A673 (cell line): Measurements from ENCODE around the gene PRR14. TPM values are rescaled to one million over a fixed set of nuclear protein-coding genes. Genes with fewer than 3 reads are reported as not detected.

Source experiments
- BruUV-seq: library from RNA; stranded (reverse); fragments of 400-500 nt; replicated peaks from 2 replicates; lab custom pipeline; 2021; lab: Mats Ljungman, UMichigan
- CTCF ChIA-PET: fragments of 300-600 bp; sonication (Branson Sonifier 250); formaldehyde crosslinking; loops from one replicate; lab custom pipeline; 2022; ENCODE audit warnings: antibody characterized with exemption; lab: Charles Lee
- POLR2A ChIA-PET: fragments of 300-600 bp; sonication (Branson Sonifier 250); formaldehyde crosslinking; loops from one replicate; lab custom pipeline; 2022; ENCODE audit warnings: antibody characterized with exemption; ENCODE audit not compliant: low non-redundant PET; lab: Charles Lee
- DNase-seq: peaks from one replicate; pipeline ENCODE4 v3.0.0-alpha.2; 2015; ENCODE audit warnings: low spot score
- H3K27ac ChIP-seq: fragments of 200-600 bp; sonication (generic); 2 replicates; pipeline ENCODE4 v1.5.1; 2016; ENCODE audit warnings: mixed run types, low read depth, mild to moderate bottlenecking, mixed read lengths, antibody characterized with exemption, low read length; ENCODE audit not compliant: poor library complexity, severe bottlenecking
- H3K27me3 ChIP-seq: fragments of 200-600 bp; sonication (generic); replicated peaks from 2 replicates; pipeline ENCODE4 v1.6.1; 2017; ENCODE audit warnings: mixed run types, low read depth, mild to moderate bottlenecking, mixed read lengths, antibody characterized with exemption, low read length; ENCODE audit not compliant: insufficient read depth, poor library complexity
- H3K36me3 ChIP-seq: fragments of 200-600 bp; sonication (generic); 2 replicates; pipeline ENCODE4 v1.6.1; 2016; ENCODE audit warnings: mixed run types, mild to moderate bottlenecking, mixed read lengths, antibody characterized with exemption, low read length; ENCODE audit not compliant: insufficient read depth, poor library complexity, severe bottlenecking
- H3K4me1 ChIP-seq: fragments of 200-600 bp; sonication (generic); 2 replicates; pipeline ENCODE4 v1.6.1; 2017; ENCODE audit warnings: mixed run types, mild to moderate bottlenecking, mixed read lengths, antibody characterized with exemption, low read length; ENCODE audit not compliant: insufficient read depth, poor library complexity, severe bottlenecking
- H3K4me3 ChIP-seq: fragments of 200-600 bp; sonication (generic); 2 replicates; pipeline ENCODE4 v1.5.1; 2016; ENCODE audit warnings: low read depth, mixed run types, mild to moderate bottlenecking, mixed read lengths, low read length; ENCODE audit not compliant: poor library complexity, severe bottlenecking
- H3K9me3 ChIP-seq: fragments of 200-600 bp; sonication (generic); 2 replicates; pipeline ENCODE4 v1.6.1; 2016; ENCODE audit warnings: mixed run types, low read depth, mild to moderate bottlenecking, mixed read lengths, antibody characterized with exemption, low read length; ENCODE audit not compliant: poor library complexity, severe bottlenecking
- CTCF ChIP-seq: fragments of 300-800, 200-600 bp; sonication (generic); conservative IDR thresholded peaks from 2 replicates; pipeline ENCODE4 v1.5.1; 2017; ENCODE audit warnings: low read depth, mild to moderate bottlenecking, antibody characterized with exemption, low read length, moderate library complexity, mixed read lengths
- EZH2 ChIP-seq: fragments of 200-600 bp; sonication (generic); IDR thresholded peaks from 2 replicates; pipeline ENCODE4 v1.6.1; 2017; ENCODE audit warnings: borderline replicate concordance, low read depth, mild to moderate bottlenecking, mixed read lengths, antibody characterized with exemption, low read length; ENCODE audit not compliant: poor library complexity, severe bottlenecking
- intact Hi-C: fragments of 100-400 bp; cut with micrococcal nuclease; formaldehyde crosslinking; loops from one replicate; pipeline ENCODE4 v1.10.0; 2022; ENCODE audit not compliant: unreplicated experiment
- total RNA-seq: library from RNA; stranded (reverse); gene quantifications from 2 replicates; pipeline ENCODE4 v1.2.3, GENCODE V29; 2021

Gene PRR14
- total RNA-seq, 1 experiment from 2014 or later: 35.7 TPM

GRCh38 chr16:30641378-30641982 lies 9.3 kb upstream of the PRR14 start:
- CTCF ChIA-PET: interaction anchor here (0.7 kb wide), 1 partner anchor 52 kb away, joined by 3 read pairs; no protein-coding TSS in a partner anchor
- no peak overlapping the region for H3K4me3 ChIP-seq
- H3K27me3 ChIP-seq: no peaks in the 10 kb centered on the region
- H3K4me1 ChIP-seq: no peaks in the 10 kb centered on the region
- TF ChIP-seq CTCF (no peak), EZH2 (no peak)
- no TSS peak for BruUV-seq
- intact Hi-C loops: no loop called here
- no peaks in the 10 kb centered on the region for H3K9me3 ChIP-seq
- no peaks in the 10 kb centered on the region for H3K36me3 ChIP-seq
- H3K27ac ChIP-seq: no peak overlapping the region
- POLR2A ChIA-PET: no interaction called here
- DNase-seq: no peak

- H3K27me3 ChIP-seq: no peaks in the 10 kb centered on the region
- no peak overlapping the region for H3K4me3 ChIP-seq
- intact Hi-C loops: no loop called here
- no peak for DNase-seq
- no peaks in the 10 kb centered on the region for H3K4me1 ChIP-seq
- POLR2A ChIA-PET: interaction anchor here (0.7 kb wide), 1 partner anchor 296 kb away, joined by 4 read pairs; no protein-coding TSS in a partner anchor
- no peak overlapping the region for H3K27ac ChIP-seq
- CTCF ChIA-PET: interaction anchor here (0.6 kb wide), 1 partner anchor 300 kb away, joined by 3 read pairs; no protein-coding TSS in a partner anchor
- no peaks in the 10 kb centered on the region for H3K9me3 ChIP-seq
- no peaks in the 10 kb centered on the region for H3K36me3 ChIP-seq
- TF ChIP-seq CTCF (no peak), EZH2 (no peak)
- no TSS peak for BruUV-seq
These were observed 6.4 kb upstream of the PRR14 start for GRCh38 chr16:30644334-30644830.

GRCh38 chr16:30645727-30646126 lies 5.0 kb upstream of the PRR14 start:
- H3K4me3 ChIP-seq: no peak overlapping the region
- no peak for DNase-seq
- no peaks in the 10 kb centered on the region for H3K36me3 ChIP-seq
- H3K9me3 ChIP-seq: no peaks in the 10 kb centered on the region
- H3K27me3 ChIP-seq: no peaks in the 10 kb centered on the region
- no peak overlapping the region for H3K27ac ChIP-seq
- intact Hi-C loops: no loop called here
- ChIA-PET CTCF (no interaction called here), POLR2A (no interaction called here)
- BruUV-seq: no TSS peak
- no peaks in the 10 kb centered on the region for H3K4me1 ChIP-seq
- TF ChIP-seq EZH2: no peak
- TF ChIP-seq CTCF: no peak
